Effector CD4-positive, alpha-beta T cell (primary cell): Measurements from ENCODE around the gene APOBEC3F.
"Not testable (repeated sequence)": the region's sequence is repeated elsewhere in the genome, so short reads cannot be mapped to it uniquely, and the experiment has no call there.

ENCODE experiments used
- DNase-seq: peaks from one replicate; pipeline ENCODE4 v3.0.0-alpha.2; 2020
- total RNA-seq: gene quantifications from one replicate; lab custom pipeline; 2026; lab: John Stamatoyannopoulos, UW

The APOBEC3F gene
- 9.9 reads per million, percentile 31 among the genes with 10 or more reads in this experiment for total RNA-seq

DNA sequence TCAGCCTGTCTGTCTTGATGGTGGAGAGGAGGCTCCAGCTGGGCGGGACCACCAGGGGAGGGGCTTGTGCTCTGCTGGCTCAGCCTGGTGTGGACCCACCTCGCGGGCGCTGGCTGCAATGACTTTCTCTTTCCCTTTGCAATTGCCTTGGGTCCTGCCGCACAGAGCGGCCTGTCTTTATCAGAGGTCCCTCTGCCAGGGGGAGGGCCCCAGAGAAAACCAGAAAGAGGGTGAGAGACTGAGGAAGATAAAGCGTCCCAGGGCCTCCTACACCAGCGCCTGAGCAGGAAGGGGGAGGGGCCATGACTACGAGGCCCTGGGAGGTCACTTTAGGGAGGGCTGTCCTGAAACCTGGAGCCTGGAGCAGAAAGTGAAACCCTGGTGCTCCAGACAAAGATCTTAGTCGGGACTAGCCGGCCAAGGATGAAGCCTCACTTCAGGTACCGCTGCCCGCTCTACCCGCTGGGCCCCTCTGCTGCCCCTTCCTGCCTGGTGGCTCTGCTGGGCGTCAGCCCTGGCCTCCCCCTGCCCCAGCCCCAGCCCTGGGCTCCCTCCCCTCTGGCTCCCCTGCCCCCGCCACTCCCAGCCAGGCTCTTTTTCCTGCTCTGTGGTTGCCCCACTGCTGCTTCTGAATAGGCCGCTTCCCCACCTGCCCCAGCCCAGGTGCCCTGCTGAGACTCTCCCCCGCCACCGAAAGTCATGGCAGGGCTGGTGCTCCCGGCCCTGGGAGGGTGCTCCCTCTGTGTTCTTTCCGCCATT lies at the start of gene APOBEC3F:
TSS of gene APOBEC3F (plus strand) at position 327 of the 759 bp plus-strand sequence. CDS start at position 424, 97 bp downstream.
- DNase-seq: peak; percentile 46

GRCh38 chr22:38992871-38993371 lies 47.7 kb upstream of the APOBEC3F start:
- DNase-seq: not testable (repeated sequence)

DNA sequence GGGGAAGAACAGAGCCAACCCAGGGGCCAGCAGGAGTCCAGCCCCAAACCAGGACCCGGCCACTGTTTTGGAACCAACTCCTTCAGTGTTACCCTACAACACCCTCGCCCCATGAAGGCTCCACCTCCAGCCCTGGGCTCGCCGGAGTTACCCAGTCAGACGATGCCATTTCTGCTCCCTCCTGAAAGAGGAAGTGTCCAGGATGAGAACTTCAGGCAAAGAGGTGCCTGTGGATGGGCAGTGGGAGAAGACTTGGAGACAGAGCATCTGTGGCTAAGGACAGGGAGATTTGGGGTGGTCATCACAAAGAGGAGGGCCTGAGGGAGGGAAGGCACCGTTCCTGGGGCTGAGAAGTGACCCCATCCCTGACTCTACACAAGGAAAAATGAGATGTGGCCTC lies 44.6 kb upstream of the APOBEC3F start:
- DNase-seq: no peak

DNA sequence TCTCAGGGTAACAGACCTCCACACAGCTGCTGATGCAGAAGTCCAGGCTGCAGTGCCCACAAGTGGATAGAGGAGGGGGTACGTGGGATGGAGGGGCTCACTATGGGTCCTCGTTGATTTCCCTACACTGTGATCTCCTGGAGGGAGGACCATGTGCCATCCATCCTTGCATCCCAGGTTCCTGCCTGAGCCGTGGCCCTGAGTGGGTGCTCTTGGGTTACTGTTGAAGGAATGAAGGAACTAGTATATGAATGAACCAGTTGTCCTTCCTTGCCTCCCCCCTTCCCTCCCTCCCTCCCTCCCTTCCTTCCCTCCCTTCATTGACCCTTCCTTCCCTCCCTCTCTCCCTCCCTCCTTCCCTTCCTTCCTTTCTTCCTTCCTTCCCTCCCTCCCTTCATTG lies 43.1 kb upstream of the APOBEC3F start:
- no peak for DNase-seq

DNA sequence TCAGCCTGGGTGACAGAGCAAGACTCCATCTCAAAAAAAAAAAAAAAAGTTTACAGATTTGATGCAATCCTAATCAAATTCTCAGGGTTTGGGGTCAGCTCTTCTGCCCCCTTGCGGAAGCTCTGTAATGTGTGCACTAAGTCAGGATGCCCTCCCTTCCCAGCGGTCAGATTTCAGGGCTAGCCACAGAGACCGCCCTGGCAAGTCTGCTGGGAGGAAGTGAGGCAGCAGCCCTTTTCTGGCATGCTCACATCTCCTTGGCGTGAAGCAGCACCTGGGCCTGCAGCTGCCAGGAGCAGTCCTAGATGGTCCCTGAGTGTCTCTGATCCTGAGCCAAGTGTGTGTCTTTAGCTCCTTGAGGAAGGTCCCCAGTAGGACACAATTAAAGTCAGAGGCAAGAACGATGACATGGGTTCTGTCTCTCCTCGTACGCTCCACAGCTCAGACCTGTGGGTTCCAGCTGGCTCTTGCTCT lies 37.5 kb upstream of the APOBEC3F start:
- peak; percentile 54 for DNase-seq

- no peak for DNase-seq
Measured at GRCh38 chr22:39007177-39007576, 33.5 kb upstream of the APOBEC3F start.

DNA sequence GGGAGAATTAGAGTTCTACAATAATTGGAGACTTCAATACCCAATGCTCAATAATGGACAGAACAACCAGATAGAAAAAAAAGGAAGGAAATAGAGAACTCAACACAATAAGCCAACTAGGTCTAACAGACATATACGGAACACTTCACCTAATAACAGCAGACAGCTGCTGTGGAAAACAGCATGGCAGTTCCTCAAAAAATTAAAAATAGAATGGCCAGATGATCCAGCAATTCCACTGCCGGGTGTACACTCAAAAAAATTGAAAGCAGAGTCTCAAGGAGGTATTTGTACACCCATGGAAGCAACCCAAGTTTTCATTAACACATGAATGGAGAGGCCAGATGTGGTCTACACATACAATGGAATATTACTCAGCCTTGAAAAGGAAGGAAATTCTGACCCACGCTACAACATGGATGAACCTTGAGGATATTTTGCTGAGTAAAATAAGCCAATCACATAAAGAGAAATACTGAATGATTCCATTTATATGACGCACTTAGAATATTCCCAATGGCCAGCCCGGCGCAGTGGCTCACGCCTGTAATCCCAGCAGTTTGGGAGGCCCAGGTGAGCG lies 32.3 kb upstream of the APOBEC3F start:
- not testable (repeated sequence) for DNase-seq

DNA sequence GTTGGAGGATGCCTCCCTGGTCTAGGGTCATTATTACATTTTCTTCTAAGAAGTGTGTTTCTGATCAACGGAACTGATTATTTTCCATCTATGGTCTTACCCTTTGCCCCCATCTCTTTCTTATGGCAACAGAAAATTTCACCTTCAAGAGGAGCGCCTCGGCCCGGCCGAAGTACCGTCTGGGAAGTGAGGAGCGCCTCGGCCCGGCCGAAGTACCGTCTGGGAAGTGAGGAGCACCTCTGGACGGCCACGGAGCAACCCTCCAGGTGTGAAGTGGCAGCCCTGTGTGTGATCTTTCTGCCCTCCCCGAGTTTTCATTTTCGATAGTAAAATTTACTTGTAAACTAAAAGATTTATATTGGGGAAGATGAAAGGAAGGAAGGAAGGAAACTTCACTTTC lies 29.7 kb upstream of the APOBEC3F start:
- no peak for DNase-seq

- no peak for DNase-seq
Measured at GRCh38 chr22:39012533-39013511, 27.8 kb upstream of the APOBEC3F start.

GRCh38 chr22:39013561-39013941 lies 27.1 kb upstream of the APOBEC3F start:
- not testable (repeated sequence) for DNase-seq

- peak; percentile 62 for DNase-seq
Measured at GRCh38 chr22:39013942-39014722, 26.5 kb upstream of the APOBEC3F start, which contains the start of gene APOBEC3C. Gene APOBEC3C, plus strand, starts transcription at chr22:39014257. Its CDS starts 106 bp downstream, at chr22:39014363.

- not testable (repeated sequence) for DNase-seq
Measured at GRCh38 chr22:39014723-39015121, 25.9 kb upstream of the APOBEC3F start.

DNA sequence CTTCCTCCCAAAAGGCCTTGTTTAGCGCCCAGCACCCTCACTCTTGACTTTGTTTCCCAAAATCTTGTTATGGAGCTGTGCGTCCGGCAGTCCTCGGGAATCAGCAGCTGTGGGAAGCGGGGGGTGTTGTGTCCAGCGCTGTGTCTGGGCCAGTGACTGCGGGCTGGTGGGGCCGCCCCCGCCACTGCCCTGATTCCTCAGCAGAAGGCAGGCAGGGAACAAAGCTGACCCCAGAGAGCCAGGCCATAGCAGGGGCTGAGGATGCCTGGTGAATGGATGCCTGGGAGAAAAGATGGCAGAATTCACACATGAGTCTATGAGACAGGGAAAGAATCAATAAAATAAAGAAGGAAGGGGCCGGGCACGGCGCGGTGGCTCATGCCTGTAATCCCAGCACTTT lies 24.1 kb upstream of the APOBEC3F start:
- DNase-seq: no peak

DNA sequence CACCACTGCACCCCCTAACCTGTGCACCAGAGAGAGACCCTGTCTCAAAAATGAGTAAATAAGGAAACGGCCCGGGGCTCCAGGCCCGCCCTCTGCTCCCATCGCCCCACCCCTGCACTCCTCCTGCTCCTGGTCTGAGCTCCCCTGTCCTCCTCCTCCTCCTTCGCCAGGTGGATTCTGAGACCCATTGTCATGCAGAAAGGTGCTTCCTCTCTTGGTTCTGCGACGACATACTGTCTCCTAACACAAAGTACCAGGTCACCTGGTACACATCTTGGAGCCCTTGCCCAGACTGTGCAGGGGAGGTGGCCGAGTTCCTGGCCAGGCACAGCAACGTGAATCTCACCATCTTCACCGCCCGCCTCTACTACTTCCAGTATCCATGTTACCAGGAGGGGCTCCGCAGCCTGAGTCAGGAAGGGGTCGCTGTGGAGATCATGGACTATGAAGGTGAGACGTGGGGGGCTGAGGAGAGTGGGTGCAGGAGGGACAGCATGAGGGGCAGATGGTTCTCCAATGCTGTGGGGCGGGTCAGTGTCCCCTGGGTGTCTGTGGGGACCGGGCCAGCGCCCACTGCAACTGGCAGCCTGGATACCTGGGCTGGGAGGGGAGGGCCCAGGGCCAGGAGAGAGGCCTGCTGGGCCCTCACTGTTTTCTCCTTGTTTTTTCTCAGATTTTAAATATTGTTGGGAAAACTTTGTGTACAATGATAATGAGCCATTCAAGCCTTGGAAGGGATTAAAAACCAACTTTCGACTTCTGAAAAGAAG lies 22.9 kb upstream of the APOBEC3F start:
- no peak for DNase-seq

GRCh38 chr22:39020021-39020651 lies 20.5 kb upstream of the APOBEC3F start:
- not testable (repeated sequence) for DNase-seq

DNA sequence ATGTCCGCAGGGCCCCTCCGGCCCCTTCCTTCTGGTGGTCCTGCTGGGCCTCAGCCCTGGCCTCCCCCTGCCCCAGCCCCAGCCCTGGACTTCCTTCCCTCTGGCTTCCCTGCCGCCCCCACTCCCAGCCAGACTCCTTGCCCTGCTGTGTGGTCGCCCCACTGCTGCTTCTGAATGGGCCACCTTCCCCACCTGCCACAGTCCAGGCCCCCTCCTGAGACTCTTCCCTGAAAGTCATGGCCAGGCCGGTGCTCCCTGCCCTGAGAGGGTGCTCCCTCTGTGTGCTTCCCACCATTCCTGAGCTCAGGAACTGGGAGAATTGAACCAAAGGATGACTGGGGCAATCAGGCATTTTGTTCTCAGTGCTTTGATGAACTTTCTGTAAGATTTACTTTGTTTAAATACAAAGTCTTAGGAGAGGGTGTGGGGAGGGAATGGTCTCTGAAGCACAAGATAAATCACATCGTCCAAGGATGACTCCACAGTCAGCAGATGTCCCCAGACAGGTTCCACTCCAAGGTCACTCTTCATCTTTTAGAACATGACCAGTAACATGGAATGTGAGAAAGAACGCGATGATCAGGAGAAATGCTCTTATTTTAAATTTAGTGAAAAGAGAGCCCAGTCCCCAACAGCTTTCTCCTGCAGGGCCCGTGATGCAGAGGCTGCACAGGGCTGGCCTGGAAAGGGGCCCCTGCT lies 19.0 kb upstream of the APOBEC3F start:
- no peak for DNase-seq

GRCh38 chr22:39024519-39025308 lies 15.9 kb upstream of the APOBEC3F start:
- DNase-seq: no peak

DNA sequence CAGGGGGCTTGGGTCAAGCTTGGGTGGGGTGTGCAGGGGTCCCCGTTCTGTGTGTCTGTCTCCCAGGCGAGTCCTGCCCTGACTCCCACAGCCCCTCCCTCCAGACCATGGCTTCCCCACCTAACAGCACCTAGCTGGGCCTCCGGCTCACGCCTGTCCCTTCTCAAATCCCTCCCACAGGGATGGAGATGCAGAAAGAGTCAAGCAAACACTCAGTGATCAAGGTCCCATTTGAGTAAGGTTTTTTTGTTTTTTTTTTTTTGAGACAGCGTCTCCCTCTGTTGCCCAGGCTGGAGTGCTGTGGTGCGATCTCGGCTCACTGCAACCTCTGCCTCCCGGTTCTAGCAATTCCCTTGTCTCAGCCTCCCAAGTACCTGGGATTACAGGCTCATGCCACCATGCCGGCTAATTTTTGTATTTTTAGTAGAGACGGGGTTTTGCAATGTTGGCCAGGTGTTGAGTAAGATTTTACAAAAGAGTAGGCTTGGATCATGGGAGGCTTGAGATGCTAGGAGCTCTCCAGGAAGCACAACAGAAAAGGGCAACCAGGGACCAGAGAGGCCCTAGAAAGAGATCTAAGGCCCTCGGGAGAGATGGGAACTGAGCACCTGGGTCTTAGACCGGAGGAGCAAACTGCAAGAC lies 14.0 kb upstream of the APOBEC3F start:
- no peak for DNase-seq
